ENCODE measurements around the gene RPS6KA2.

RPS6KA2 gene

GRCh38 chr6:166613027-166613426, 14.0 kb downstream of the RPS6KA2 start:
- no peak for DNase-seq

GRCh38 chr6:166612471-166612881, 14.6 kb downstream of the RPS6KA2 start:
- no peak for DNase-seq

GRCh38 chr6:166611631-166612030, 15.4 kb downstream of the RPS6KA2 start:
- no peak for DNase-seq

- DNase-seq: no peak
These were observed 17.0 kb downstream of the RPS6KA2 start for GRCh38 chr6:166610069-166610468.

GRCh38 chr6:166608774-166609173, 18.3 kb downstream of the RPS6KA2 start:
- DNase-seq: no peak

- no peak for DNase-seq
These were observed 21.3 kb downstream of the RPS6KA2 start for GRCh38 chr6:166605752-166606151.

- DNase-seq: no peak
These were observed 22.1 kb downstream of the RPS6KA2 start for GRCh38 chr6:166604911-166605310.

- no peak for DNase-seq
These were observed 22.7 kb downstream of the RPS6KA2 start for GRCh38 chr6:166604328-166604727.

GRCh38 chr6:166603043-166603690, 23.9 kb downstream of the RPS6KA2 start:
- no peak for DNase-seq

GRCh38 chr6:166601956-166602355, 25.1 kb downstream of the RPS6KA2 start:
- no peak for DNase-seq

GRCh38 chr6:166600931-166601330, 26.1 kb downstream of the RPS6KA2 start:
- no peak for DNase-seq

- DNase-seq: no peak
These were observed 27.8 kb downstream of the RPS6KA2 start for GRCh38 chr6:166599205-166599604.

- DNase-seq: no peak
These were observed 28.5 kb downstream of the RPS6KA2 start for GRCh38 chr6:166598441-166599138.

- DNase-seq: no peak
These were observed 29.2 kb downstream of the RPS6KA2 start for GRCh38 chr6:166597711-166598440.

- DNase-seq: no peak
These were observed 30.1 kb downstream of the RPS6KA2 start for GRCh38 chr6:166596776-166597507.

- no peak for DNase-seq
These were observed 31.1 kb downstream of the RPS6KA2 start for GRCh38 chr6:166595949-166596348.

GRCh38 chr6:166595061-166595780, 31.8 kb downstream of the RPS6KA2 start:
- DNase-seq: no peak

- DNase-seq: no peak
These were observed 34.2 kb downstream of the RPS6KA2 start for GRCh38 chr6:166592821-166593220.

- no peak for DNase-seq
These were observed 35.0 kb downstream of the RPS6KA2 start for GRCh38 chr6:166591961-166592520.

GRCh38 chr6:166591026-166591425, 36.0 kb downstream of the RPS6KA2 start:
- DNase-seq: no peak

GRCh38 chr6:166589786-166590574, 37.1 kb downstream of the RPS6KA2 start:
- DNase-seq: no peak
